ENCODE data around the gene FMO4.

The FMO4 gene

GRCh38 chr1:171350594-171350993 is 36.6 kb downstream of the FMO4 start:
- Histone ChIP-seq H3K4me2 (ENCODE audit: low read length) (no peak overlapping the region), H3F3A (ENCODE audit: insufficient read depth, low read length) (no peaks in the 10 kb centered on the region), H3K4me3 (ENCODE audit: low read depth, low read length, poor library complexity, severe bottlenecking) (no peak overlapping the region), H3K4me1 (ENCODE audit: insufficient read depth, low read length, severe bottlenecking) (no peaks in the 10 kb centered on the region), H3K9me3 (ENCODE audit: low read length) (no peaks in the 10 kb centered on the region), H3K9me2 (ENCODE audit: low read depth, low read length) (no peaks in the 10 kb centered on the region), H2AFZ (ENCODE audit: low read length) (no peak overlapping the region), H4K20me1 (ENCODE audit: insufficient read depth, low read length) (no peaks in the 10 kb centered on the region), H3K79me2 (ENCODE audit: insufficient read depth, low read length) (no peaks in the 10 kb centered on the region), H3K9ac (ENCODE audit: low read length) (no peak overlapping the region), H3K36me3 (ENCODE audit: insufficient read depth, low read length) (no peaks in the 10 kb centered on the region), H3K27ac (ENCODE audit: low read depth, low read length, poor library complexity, severe bottlenecking) (no peak overlapping the region), H3K27me3 (ENCODE audit: insufficient read depth, low read length) (no peaks in the 10 kb centered on the region)
- no peak for TF ChIP-seq EZH2 (IDR thresholded peaks at IDR 0.05; ENCODE audit: borderline replicate concordance, low read length)
- TF ChIP-seq CTCF (IDR thresholded peaks at IDR 0.05; ENCODE audit: low read length), result no peak

- no peak overlapping the region for H3K4me2 ChIP-seq (ENCODE audit: low read length)
- no peaks in the 10 kb centered on the region for H3K27me3 ChIP-seq (ENCODE audit: insufficient read depth, low read length)
- no peak overlapping the region for H3K27ac ChIP-seq (ENCODE audit: low read depth, low read length, poor library complexity, severe bottlenecking)
- H3F3A ChIP-seq (ENCODE audit: insufficient read depth, low read length), result no peaks in the 10 kb centered on the region
- TF ChIP-seq CTCF (IDR thresholded peaks at IDR 0.05; ENCODE audit: low read length) (no peak), EZH2 (IDR thresholded peaks at IDR 0.05; ENCODE audit: borderline replicate concordance, low read length) (no peak)
- H3K9me2 ChIP-seq (ENCODE audit: low read depth, low read length), result no peaks in the 10 kb centered on the region
- no peaks in the 10 kb centered on the region for H3K9me3 ChIP-seq (ENCODE audit: low read length)
- H3K9ac ChIP-seq (ENCODE audit: low read length), result no peak overlapping the region
- no peaks in the 10 kb centered on the region for H4K20me1 ChIP-seq (ENCODE audit: insufficient read depth, low read length)
- no peak overlapping the region for H2AFZ ChIP-seq (ENCODE audit: low read length)
- H3K4me3 ChIP-seq (ENCODE audit: low read depth, low read length, poor library complexity, severe bottlenecking), result no peak overlapping the region
- no peaks in the 10 kb centered on the region for H3K36me3 ChIP-seq (ENCODE audit: insufficient read depth, low read length)
- H3K4me1 ChIP-seq (ENCODE audit: insufficient read depth, low read length, severe bottlenecking), result no peaks in the 10 kb centered on the region
- H3K79me2 ChIP-seq (ENCODE audit: insufficient read depth, low read length), result no peaks in the 10 kb centered on the region
These were observed 38.0 kb downstream of the FMO4 start for GRCh38 chr1:171351961-171352360.

GRCh38 chr1:171352554-171352953 is 38.6 kb downstream of the FMO4 start:
- TF ChIP-seq CTCF (IDR thresholded peaks at IDR 0.05; ENCODE audit: low read length) (no peak), EZH2 (IDR thresholded peaks at IDR 0.05; ENCODE audit: borderline replicate concordance, low read length) (no peak)
- no peak overlapping the region for H3K4me3 ChIP-seq (ENCODE audit: low read depth, low read length, poor library complexity, severe bottlenecking)
- no peaks in the 10 kb centered on the region for H3K36me3 ChIP-seq (ENCODE audit: insufficient read depth, low read length)
- H4K20me1 ChIP-seq (ENCODE audit: insufficient read depth, low read length), result no peaks in the 10 kb centered on the region
- no peak overlapping the region for H2AFZ ChIP-seq (ENCODE audit: low read length)
- H3K27ac ChIP-seq (ENCODE audit: low read depth, low read length, poor library complexity, severe bottlenecking), result no peak overlapping the region
- no peak overlapping the region for H3K4me2 ChIP-seq (ENCODE audit: low read length)
- H3K9ac ChIP-seq (ENCODE audit: low read length), result no peak overlapping the region
- H3K4me1 ChIP-seq (ENCODE audit: insufficient read depth, low read length, severe bottlenecking), result no peaks in the 10 kb centered on the region
- no peaks in the 10 kb centered on the region for H3K79me2 ChIP-seq (ENCODE audit: insufficient read depth, low read length)
- no peaks in the 10 kb centered on the region for H3K27me3 ChIP-seq (ENCODE audit: insufficient read depth, low read length)
- H3K9me2 ChIP-seq (ENCODE audit: low read depth, low read length), result no peaks in the 10 kb centered on the region
- no peaks in the 10 kb centered on the region for H3F3A ChIP-seq (ENCODE audit: insufficient read depth, low read length)
- no peaks in the 10 kb centered on the region for H3K9me3 ChIP-seq (ENCODE audit: low read length)

Data from OCI-LY1 (cell line).